ENCODE data around the gene INPP5D.

- TF ChIP-seq RAD21 (IDR thresholded peaks at IDR 0.05; ENCODE audit: low read length) (no peak), TCF12 (IDR thresholded peaks at IDR 0.05) (no peak), CTCF (IDR thresholded peaks at IDR 0.05) (no peak), EZH2phosphoT487 (IDR thresholded peaks at IDR 0.05; ENCODE audit: borderline replicate concordance, low read depth) (no peak), MAX (IDR thresholded peaks at IDR 0.05; ENCODE audit: low read depth) (no peak), FOXJ3 (CRISPR knock-in tag; IDR thresholded peaks at IDR 0.05) (no peak), ELF1 (IDR thresholded peaks at IDR 0.05) (no peak), TEAD4 (IDR thresholded peaks at IDR 0.05; ENCODE audit: borderline replicate concordance, insufficient read depth) (no peak), RXRA (IDR thresholded peaks at IDR 0.05; ENCODE audit: borderline replicate concordance, low read depth) (no peak), JUND (IDR thresholded peaks at IDR 0.05) (no peak), NRF1 (IDR thresholded peaks at IDR 0.05; ENCODE audit: low read depth, low read length) (no peak)
These were observed 82.3 kb downstream of the INPP5D start for GRCh38 chr2:233142355-233142897.
